KBM-7 (cell line): ENCODE data around the gene CAMTA1.
A peak's percentile ranks its signal among the peaks of the same experiment; 100 is the strongest.

ENCODE experiments used
- DNase-seq: peaks from one replicate; pipeline ENCODE4 v3.0.0-alpha.2; 2015
- in situ Hi-C: fragments of 300-500 bp; cut with MboI; formaldehyde crosslinking; loops from 2 replicates; pipeline ENCODE4 v1.14.3; 2020; ENCODE audit warnings: low sequenced_read_pairs, low pct_unique_long_range_greater_than_20kb, mixed read lengths

The CAMTA1 gene

DNA sequence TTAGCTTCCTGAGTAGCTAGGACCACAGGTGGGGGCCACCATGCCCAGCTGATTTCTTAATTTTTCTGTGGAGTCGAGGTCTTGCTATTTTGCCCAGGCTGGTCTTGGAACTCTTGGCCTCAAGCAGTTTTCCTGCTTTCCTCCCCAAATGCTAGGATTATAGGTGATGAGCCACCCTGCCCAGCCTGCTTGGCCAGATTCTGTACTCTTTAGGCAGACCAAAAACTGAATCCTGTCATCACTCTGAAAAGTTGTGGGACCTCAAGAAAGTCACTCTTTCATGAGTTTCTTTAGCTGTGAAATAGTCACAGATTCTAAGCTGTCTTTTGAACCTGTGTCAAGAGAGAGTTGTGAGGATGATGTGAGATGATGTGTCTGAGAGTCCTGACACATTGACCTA, 105.4 kb downstream of the CAMTA1 start:
- in situ Hi-C loops: no loop called here
- no peak for DNase-seq

DNA sequence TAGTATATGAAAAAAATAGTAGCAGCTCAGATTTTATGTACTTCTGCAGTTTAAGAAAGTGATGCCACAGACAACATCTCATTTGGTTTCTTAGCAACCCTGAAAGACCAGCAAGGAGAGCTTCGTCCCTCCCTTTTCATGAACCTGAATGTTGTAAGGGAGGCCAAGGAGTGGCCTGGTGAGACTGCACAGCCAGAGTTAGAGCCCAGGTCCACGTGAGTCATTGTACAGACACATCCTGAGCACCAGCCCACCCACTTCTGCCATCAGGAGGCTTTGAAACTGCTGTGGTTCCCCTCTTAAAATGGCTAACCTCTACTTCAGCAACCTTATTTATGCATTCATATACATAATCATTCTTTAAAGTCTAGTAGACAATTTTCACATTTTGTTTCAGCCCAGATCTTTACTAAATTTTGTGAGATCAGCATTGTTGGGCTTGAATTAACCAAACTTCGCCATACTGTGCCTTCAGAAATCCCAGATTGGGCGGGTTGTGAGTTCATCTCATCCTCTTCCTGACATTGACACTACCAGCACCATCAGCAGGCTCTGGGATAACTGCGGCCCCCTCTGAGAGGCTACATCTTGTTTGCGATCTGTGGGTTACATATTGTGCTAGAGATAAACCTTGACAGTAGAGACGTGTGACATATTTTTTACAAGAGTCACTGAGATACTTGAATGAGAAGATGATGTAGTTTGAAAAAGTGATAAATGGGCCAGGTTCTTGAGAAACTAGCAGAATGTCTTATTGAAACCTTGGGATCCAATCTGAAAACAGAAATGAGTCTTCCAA, 106.7 kb downstream of the CAMTA1 start:
- in situ Hi-C loops: no loop called here
- DNase-seq: no peak

DNA sequence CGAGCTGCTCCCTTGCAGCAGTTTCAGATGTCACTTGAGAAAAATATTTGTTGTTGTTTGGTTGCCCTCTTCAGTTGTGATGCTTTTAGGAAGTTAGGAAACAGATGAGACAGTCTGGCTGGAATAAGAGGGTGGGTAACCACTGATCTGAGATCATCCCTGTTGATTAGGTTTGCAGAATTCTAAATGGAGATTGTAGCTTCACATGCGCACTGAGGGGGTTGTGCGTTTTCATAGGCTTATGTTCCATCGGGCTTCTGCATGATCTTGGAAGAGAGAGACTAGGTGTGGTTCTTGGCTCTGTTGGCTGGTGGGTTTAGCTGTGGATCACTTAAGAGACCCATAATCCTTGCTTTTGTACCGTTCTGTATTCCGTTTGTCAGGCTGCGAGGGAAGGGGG, 108.1 kb downstream of the CAMTA1 start:
- DNase-seq: no peak
- in situ Hi-C loops: no loop called here

DNA sequence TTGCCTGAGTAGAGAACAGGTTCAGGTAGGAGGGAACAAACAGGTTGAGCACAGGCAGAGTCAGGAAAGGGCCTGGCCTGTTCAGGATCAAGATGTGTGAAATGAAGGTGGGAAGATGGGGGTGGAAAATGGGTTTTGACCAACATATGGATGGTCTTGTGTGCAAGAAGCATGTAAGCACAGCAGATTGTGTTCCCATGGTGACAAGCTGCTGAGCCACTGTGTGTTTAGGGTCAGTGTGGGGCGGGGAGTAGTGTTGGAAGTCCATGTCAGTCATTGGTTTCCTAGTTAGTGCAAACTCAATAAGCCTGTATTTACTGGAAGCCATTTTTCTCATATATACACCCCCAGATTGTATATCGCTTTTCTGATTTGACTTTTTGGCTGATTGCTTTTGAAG, 111.9 kb downstream of the CAMTA1 start:
- DNase-seq: no peak
- in situ Hi-C loops: no loop called here

DNA sequence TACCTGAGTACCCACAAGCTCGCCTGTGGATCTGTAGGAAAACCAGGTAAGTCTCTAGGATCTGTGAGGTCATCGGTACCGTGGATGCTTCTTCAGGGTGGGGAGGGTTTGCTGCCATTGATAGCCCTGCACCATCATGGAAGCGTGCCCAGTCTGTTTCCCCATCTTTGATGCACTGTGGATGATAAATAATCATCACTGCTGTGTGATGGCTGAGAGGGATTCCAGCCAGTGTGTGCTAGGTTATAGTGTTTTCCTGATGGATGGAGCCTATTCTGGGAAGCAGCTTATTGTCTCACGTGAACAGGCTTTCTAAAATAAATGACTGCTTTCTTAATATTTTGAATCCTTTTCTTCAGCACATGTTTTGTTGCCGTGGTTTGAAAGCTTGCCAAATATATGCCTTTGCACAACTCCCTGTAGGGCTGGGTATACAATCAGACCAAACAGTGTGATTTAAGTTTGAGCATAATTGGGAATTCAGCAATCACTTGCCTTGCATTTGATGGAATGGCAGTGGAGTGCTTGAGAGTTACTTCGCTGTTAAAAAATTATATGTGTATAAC, 113.8 kb downstream of the CAMTA1 start:
- no peak for DNase-seq
- in situ Hi-C loops: no loop called here

DNA sequence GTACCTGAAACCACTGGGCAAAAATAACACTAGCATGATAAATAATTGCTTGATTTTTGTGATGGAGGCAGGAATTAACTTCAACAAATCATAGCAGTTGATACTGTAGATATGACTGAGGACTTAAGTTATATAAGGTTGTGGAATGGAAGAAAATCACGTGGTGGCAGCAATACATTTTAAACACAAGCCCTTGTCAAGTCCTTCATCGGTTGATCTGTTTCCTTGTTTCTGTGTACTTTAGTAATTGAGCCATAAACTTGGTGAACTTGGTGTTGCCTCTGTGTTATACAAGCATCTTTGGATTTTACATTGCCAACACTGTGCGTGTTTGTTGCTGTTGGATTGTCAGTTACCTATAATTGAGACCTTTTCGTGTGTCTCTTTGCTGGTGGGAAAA, 114.4 kb downstream of the CAMTA1 start:
- in situ Hi-C loops: no loop called here

DNA sequence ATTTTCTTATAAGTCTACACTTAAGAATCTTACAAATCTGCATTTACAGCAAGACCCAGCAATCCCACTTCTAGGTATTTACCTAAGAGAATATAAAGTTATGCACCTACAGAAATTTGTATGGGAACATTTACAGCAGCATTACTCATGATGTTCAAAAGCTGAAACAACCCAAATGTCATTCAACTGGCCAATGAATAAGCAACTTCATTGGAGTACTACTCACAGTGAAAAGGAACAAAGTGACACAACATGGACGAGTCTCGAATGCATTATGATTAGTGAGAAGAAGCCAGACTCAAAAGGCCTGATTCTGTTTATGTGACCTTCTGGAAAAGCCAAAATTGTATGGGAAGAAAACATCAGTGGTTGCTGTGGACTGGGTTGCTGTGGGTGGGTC, 116.9 kb downstream of the CAMTA1 start:
- in situ Hi-C loops: no loop called here
- no peak for DNase-seq

More for the DNA sequence above, 114.4 kb downstream of the CAMTA1 start:
- DNase-seq: no peak

DNA sequence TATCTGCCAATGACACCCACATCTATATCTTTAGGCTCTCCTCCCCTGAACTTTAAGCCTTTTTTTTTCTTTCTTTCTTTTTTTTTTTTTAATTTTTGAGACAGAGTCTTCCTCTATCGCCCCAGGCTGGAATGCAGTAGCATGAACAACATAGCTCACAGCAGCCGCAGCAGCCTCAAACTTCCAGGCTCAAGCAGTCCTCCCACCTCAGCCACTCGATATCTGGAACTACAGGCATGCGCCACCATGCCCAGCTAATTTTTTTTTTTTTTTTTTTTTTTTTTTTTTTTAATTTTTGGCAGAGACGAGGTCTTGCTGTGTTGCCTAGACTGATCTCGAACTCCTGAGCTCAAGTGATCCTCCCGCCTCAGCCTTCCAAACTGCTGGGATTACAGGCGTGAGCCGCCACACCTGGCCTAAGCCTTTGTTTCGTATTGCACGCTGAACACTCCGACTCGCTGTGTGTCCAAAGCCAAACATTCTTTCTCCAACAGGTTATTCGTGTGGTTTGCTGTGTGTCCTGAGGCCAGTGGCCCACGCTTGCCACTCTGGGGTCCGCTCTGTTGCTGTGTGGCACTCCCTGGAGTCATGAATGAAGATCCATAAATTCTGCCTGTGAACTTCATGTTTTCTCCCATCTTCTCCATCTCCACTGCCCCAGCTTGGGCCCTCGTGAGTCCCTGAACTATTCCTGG, 119.4 kb downstream of the CAMTA1 start:
- in situ Hi-C loops: no loop called here
- no peak for DNase-seq

DNA sequence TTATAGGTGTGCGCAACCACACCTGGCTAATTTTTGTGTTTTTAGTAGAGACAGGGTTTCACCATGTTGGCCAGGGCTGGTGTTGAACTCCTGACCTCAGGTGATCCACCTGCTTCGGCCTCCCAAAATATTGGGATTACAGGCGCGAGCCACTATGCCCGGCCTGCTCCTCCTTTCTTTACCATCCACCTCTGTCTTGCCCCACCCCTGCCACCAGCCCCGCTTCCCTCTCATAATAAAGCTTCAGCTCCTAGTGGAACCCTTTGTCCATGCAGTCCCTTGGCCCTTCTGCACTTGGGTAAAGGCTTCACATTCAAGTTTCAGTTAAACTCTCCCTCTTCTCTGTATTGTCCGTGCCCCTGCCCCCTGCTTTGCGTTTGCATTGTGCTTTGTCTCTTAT, 120.1 kb downstream of the CAMTA1 start:
- in situ Hi-C loops: no loop called here

DNA sequence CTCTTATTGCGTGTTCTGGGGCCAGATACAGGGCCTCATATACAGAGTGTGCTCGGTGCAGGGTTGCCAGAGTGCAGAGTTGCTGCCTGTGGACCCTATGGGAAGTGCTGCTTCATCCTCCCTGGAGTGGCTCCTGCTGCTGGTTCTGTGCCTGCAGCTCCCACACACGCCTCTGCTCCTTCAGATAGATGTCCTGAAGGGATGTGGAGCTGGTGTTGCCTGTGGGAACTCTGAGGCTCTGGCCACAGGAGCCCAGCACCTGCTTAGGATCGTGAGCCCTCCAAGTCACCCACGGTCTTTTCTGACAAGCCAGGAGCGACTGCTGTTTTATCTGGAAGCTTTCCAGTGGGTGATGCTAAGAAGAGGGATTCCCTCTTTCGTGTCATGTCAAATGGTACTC, 120.5 kb downstream of the CAMTA1 start:
- in situ Hi-C loops: no loop called here
- DNase-seq: no peak

More for the DNA sequence above, 120.1 kb downstream of the CAMTA1 start:
- no peak for DNase-seq

DNA sequence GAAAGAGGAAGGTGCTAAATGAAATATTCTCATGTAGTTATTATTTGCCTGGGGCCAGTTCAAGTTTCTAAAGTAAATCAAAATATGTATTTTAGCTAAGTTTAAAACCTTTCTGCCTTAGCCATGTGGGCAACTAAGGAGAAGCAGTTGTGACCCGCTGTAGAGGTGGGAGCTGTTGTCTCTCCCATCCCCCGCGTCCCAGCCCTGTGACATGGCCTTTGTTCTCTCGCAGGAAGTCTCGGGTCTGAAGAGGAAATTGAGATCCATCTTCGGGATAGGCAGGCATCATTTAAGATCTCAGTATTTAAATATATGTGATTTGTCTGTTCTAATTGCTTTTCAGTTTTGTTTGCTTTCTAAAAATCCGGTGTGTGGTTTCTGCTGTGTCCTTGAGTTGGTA, 121.5 kb downstream of the CAMTA1 start:
- DNase-seq: peak; percentile 33
- in situ Hi-C loops: no loop called here

DNA sequence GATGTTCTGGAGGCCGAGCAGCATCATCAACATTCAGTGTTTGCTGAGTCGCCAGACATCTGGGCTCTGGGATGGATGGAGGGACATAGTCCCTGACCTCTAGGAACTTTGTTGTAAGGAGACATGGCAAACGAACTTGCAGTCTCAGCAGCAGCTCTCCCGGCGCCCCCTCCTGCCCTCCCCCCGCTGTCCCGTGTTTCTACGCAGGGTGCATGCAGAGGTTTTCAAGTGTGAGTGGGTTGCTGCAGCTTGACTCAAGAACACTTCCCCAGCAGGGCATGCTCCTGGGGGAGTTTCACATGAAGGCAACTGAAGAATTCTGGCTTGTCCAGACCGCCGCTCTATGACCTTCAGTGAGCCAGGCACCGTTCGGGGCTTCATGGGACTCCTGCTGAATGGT, 121.9 kb downstream of the CAMTA1 start:
- in situ Hi-C loops: no loop called here
- DNase-seq: no peak

DNA sequence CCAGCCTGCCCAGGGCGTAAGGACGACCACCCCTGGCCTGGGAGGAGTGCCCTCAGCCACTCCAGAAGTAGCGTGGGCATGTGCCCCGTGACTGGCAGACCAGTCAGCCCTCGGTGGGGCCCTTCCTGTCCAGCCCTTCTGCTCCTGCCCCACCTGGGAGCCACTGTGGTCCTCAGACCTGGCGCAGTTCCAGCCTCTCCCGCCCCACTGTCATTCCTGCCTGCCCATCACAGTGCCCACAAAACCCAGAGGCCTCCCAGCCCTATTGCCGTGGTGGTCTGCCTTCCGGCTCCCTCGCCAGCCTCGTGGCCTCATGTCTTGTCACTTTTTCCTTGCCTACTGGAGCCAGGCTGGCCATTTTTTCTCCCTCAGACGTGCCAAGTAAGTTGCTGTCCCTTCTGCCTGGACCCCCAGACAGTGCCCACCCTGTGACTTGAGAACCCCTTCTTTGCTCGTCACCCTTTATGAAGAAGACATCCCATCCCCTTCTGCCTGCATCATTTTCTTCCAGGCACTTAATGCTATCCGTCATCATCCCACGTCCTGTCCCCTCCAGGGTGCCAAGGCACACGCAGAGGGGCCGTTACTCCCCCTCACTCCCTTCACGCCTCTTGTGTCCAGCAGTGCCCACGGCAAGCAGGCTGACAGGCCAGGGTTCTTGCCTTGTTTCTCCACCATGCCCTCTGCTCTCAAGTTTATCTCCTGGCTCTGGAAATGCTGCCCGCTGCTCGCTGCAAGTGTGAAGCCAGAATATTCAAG, 122.6 kb downstream of the CAMTA1 start:
- in situ Hi-C loops: no loop called here
- no peak for DNase-seq

DNA sequence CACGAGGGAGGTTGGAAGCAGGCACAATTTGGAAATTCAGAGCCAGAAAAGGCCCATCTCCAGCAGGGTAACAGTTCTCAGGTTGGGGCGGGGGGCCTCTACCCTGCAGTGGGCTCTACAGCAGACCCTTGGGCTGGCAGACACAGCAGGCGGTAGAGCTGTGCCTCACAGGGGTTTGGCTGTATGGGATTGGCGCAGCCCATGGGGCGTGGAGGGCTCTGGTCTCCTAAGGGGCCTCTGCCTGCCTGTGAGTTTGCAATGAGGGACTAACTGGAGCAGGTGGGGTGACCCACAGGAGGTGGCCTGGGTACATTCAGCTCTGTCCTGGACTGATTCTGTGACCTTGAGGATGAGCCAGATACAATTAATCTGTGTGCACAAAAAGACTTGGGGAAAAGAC, 124.1 kb downstream of the CAMTA1 start:
- DNase-seq: no peak
- in situ Hi-C loops: no loop called here

DNA sequence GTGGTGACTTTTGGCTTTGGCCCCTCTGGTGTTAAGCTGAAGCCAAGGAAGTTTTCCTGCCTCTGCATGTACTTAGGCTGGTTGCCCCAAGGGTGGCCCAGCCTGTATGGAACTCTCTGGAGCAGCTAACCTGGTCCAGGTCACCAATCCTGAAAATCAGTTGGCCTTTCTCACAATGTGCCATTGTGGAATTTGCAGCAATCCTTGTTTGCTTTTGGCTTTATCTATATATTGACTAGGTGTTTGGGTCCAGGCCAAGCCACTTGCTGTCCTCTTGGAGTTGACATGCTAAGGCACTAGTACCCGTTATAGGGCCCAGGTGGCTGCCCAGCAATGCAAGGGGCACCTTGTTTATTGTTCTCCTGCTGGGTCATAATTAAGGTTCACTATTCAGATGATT, 124.6 kb downstream of the CAMTA1 start:
- DNase-seq: no peak
- in situ Hi-C loops: no loop called here

DNA sequence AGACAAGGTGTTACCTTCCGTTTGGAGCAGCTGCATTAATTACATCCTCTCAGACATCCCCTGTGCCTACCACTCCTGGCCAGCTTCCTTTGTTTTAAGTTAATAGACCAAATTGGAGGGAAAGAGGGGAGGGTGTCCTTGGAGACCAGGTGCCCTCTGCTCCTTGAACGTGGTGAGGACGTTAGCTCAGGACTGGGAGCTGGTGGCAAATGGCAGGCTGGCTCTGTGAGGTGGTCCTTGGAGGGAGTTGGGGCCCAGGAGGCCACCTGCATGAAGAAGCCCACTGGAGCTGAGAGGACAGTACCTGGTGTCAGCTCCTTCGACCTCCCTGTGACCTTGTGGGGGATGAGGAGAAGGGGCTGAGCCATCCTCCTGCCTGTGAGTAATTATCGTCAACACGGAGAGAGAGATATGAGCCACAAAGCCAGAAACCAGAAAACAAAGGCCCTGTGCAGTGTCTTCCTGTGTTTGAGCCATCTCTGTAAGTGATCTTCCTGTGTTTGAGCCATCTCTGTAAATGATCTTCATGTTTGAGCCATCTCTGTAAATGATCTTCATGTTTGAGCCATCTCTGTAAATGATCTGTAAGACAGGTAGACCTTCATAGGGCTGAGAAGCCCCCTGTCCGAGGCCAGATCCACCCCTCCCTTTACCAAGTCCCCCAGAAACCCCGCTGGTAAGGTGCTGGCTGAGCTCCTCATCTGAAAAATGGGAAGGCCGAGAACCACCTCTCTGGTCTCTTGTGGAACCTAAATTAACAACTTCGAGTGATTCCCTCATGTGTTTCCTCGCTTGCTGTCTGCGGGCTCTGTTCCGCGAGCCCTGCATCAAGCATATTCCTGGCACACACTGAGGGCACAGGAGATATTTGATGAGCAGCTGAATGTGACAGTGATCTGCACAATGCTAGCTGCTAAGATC, 126.0 kb downstream of the CAMTA1 start:
- DNase-seq: no peak
- in situ Hi-C loops: no loop called here

DNA sequence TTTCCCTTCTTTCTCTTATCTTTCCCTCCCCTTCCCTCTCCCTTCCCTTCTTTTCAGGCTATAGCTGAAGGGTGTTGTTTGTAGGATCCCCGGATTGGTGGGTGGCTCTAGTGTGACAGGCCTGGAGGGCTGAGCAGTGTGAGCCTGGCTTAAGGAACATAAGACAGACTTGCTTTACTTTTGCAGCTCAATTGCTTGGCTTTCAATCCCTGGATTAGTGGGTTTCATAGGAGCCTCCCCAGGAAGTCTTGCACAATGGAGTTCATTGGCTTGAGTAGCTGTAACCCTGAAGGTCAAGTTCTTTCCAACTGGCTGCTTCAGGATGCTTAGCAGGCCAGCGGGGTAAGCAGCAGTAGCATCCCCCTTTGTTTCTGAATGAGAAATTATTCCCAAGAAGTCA, 126.7 kb downstream of the CAMTA1 start:
- DNase-seq: no peak
- in situ Hi-C loops: no loop called here

DNA sequence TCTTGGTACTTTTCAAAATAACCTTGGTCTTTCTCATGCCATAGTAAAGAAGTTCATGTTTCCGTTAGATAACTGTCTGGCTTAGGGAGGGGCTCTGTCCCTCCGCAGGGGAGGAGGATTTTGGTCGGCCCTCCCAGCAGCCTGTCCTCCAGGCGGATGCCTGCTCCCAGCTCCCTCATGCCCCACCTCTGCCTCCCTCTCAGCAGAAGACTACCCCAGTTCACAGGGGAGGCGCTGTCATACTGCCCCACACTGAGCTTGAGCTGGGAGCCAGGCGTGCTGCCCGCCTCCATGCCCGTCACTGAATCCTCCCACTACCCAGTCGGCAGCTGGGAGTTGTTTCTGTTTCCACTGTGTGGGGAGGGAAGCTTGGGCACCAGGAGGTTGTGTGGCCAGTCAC, 127.3 kb downstream of the CAMTA1 start:
- no peak for DNase-seq
- in situ Hi-C loops: no loop called here

DNA sequence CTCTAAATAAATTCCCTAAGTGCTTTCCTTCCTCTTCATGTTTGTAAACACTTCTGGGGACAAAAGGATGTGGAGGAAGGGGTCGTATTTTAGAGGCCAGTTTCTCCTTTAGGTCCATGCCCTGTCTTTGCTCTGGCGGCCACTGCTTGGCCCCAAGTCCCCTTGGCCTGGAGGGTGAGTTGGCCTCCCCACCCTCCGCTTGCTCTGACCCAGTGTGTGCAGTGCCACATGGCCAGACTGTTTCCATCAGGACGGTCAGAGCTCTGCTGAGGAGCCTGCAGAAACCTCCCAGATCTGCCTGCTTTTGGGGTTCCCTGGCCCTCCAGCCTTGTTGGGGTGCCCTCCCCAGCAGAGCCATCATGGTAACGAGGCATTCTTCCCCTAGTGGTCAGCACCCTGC, 127.8 kb downstream of the CAMTA1 start:
- in situ Hi-C loops: no loop called here
- DNase-seq: no peak
